GM18499 (cell line): ENCODE results near the gene ATP4B.

ENCODE experiments used
- ATAC-seq: cut with Tn5 transposase; IDR thresholded peaks from one replicate; pipeline ENCODE4 v1.9.1; 2021; ENCODE audit warnings: moderate number of reproducible peaks; ENCODE audit not compliant: insufficient read depth, unreplicated experiment

ATP4B gene

DNA sequence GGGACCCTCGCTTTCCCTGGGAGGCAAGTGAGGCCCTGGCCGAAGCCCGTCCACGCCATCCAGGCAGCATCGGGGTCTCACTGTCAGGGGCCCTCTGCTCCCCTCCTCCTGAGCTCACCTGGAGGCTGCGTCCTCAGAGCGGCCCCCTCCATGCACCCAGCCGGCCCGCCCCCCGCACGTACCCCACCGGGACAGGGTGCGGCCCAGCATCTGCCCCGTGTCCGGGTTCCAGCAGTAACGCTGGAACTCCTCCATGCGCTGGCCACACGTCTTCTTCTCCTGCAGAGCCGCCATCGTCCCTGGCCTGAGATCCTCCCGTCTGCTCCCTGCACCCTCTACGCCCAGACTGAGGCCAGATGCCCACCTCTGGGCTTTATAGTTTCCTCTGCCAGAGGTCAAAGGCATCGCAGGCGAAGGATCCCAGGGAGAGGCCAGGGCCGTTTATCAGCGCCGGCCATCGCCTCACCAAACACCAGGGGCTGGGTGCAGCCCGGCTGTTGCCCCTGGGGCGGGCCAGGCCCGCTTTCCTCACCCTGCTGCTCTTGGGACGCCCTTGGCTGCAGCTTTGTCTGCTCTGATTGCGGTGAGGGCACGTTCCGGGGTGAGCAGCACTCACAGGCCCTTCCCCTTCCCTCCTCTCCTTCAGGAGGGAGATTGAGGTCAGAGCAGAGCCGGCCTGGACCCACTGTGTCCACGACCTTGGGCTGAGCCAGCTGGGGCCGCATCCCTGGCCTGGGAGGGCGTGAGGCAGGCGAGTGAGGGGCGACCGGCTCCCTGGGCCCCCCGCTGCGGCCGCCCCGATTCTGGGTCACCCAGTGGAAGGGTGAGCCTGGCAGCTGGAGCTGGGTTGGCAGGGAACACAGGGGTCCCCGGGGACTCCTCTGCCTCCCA lies at the start of gene ATP4B:
Gene ATP4B (minus strand): TSS at position 348 of the 891 bp plus-strand sequence. CDS start 54 bp downstream, at position 294.
- no peak for ATAC-seq

DNA sequence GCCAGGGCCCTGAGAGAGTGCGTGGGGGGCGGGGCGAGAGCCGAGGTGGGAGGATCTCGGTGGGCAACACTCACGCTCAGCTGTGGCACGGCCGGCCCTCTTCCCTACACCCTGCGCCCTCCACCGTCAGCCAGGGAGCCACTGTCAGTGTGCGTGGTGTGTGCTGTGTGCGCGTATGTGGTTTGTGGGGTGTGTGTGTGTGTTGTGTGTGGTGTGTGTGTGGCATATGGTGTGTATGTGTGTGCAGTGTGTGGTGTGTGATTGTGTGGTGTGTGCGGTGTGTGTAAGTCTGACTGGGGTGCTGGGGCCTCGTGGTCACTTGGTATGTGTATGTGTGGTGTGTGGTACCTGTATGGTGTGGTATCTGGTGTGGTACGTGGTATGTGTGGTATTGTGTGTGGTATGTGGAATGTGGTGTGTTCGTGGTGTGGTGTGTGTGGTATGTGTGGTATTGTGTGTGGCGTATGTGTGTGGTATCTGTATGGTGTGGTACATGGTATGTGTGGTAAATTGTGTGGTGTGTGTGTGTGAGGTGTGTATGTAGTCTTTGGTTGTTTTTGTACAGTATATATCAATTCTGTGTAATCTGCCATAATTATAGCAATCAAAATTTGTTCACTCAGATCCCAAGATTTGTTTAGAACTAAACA lies 14.1 kb upstream of the ATP4B start:
- ATAC-seq: no peak

DNA sequence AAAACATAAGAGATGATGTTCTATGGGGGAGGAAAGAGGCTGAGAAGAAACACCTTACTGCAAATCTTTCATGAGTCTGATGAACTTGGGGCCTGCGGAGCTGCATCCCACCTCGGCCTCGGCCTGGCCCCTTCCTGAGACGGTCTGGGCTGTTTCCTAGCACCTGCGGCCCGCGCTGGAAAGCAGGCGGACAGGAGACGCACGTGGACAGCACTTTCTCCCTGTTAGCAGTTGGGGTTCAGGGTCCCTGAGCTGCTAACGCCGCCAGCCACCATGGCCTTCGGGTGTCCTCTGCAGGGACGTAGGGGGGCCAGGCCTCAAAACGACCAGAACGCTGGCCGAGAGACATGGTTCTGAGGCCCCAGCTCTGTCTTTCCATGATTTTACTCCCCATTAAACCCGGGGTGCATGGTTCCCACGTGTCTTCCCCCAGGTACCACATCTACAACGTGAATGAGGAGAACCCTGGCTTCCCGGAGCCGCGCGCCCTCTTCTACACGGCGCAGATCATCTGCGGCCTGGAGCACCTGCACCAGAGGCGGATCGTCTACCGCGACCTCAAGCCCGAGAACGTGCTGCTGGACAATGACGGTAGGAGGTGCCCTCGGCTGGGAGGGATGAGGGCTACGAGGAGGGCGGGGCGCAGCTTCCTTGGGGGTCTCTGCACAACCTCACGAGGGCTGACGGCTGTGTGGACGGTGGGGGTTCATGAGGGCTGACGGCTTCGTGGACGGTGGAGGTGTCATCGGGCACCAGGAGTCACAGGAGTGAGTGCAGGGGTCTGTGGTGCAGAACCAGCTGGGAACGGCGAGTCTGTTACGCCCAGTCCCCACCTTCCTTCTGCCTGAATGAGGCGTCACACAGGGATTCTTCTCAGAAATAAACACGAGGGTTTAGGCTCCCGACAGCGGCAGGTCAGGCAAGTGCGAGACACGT lies 13.3 kb upstream of the ATP4B start:
- no peak for ATAC-seq

DNA sequence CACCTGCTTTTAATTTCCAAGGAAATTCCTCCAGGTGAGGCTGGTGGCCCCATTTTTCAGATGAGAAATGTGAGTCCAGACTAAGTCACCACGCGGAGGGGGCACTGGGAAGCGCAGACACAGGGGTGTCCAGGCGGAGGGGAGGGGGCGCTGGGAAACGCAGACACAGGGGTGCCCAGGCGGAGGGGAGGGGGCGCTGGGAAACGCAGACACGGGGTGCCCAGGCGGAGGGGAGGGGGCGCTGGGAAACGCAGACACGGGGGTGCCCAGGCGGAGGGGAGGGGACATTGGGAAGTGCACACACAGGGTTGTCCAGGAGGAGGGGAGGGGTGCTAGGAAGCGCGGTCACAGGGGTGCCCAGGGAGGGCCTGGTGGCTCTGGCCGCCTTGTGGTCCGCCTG lies 12.5 kb upstream of the ATP4B start:
- no peak for ATAC-seq

DNA sequence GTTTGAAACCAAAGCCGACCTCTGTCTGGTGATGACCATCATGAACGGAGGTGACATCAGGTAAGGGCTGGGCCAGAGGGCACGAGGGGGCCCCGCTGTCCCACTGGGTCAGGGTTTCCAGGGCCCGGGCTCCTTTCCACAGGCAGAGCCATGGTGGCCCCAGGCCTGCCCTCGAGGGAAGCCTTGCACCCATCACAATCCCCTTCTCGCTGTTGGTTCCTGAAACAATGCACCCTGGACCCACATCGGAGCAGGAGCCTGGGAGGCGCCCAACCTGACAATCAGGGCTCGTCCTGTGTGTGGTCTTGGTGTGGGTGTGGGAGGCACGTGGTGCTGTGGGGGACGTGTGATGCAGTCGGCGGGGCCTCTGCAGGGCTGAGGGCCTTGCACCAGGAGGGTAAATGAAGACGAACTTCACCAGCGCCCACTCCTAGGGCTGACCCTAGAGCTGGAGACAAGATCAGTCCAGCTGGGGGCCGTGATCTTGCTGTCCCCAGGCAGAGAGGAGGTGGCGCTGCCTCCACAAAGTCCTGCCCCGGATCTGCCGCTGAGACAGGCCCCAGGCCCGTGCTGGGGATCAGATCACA lies 11.8 kb upstream of the ATP4B start:
- ATAC-seq: no peak

DNA sequence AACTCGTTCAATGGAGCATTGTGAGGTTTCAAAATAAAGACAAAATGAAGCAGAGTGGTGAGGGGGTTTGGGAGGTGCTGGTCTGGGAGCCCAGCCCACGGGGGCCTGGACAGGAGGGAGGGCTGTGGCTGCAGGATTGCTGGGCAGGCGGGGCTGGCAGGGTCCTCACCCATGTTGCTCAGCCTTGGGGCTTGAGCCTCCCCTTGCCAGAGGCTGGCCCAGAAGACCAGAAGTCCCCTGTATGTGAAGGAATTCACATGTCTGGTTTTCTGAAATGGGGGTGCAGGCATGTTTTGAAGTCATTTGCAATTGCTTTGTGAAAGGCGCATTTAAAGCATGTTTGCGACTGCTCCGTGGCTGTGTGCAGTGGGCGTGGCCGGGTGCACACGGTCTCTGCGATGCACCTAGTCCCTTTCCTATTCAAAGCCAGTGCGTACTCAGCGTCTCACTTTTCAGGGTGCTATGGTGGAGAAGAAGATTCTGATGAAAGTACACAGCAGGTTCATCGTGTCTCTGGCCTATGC lies 11.3 kb upstream of the ATP4B start:
- no peak for ATAC-seq

DNA sequence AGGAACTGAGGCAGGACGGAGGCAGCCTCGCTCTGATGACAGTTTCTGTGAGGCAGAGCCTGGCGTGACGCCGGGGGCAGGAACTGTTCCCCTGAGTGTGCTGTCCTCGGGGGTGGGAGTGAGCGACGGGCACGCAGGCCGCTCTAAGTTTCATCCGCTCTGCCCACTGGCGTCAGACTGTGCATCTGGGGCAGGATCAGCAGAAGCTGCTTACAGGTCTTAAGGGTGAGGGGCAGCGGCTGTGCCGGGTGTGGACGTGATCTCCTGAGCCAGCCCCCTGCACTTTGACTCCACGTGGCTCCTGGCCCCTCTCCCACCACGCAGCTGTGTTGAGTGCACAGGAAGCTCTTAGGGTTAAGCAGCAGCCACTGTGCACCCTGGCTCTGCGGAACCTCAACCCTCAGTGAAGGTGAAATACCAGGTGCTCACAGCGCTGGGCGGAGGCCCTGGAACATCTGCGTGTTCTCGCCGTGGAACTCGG lies 10.5 kb upstream of the ATP4B start:
- ATAC-seq: no peak

DNA sequence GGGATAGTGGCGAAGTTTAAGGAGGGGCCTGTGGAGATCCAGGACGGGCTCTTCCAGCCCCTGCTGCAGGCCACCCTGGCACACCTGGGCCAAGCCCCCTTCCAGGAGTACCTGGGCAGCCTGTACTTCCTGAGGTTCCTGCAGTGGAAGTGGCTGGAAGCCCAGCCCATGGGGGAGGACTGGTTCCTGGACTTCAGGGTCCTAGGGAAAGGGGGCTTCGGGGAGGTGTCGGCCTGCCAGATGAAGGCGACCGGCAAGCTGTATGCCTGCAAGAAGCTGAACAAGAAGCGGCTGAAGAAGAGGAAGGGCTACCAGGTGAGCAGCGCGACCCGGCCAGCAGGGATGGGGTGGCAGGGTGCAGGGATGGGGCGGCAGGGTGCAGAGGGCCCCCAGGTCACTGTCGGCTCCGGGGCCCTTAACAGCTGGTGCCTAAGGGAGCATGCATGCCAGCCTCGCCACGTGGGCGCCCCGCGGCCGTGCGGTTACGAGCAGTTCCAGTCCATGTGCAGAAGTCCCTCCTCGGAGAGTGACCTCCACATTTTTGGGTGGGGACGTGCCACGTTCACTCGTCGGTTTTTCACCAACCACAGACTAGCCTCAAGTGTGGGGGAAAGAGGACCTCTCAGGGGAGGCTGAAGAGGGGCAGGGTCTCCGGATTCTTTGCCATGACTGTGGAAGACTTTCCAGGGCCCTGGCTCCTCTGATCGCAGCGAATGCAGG lies 9.9 kb upstream of the ATP4B start:
- no peak for ATAC-seq

DNA sequence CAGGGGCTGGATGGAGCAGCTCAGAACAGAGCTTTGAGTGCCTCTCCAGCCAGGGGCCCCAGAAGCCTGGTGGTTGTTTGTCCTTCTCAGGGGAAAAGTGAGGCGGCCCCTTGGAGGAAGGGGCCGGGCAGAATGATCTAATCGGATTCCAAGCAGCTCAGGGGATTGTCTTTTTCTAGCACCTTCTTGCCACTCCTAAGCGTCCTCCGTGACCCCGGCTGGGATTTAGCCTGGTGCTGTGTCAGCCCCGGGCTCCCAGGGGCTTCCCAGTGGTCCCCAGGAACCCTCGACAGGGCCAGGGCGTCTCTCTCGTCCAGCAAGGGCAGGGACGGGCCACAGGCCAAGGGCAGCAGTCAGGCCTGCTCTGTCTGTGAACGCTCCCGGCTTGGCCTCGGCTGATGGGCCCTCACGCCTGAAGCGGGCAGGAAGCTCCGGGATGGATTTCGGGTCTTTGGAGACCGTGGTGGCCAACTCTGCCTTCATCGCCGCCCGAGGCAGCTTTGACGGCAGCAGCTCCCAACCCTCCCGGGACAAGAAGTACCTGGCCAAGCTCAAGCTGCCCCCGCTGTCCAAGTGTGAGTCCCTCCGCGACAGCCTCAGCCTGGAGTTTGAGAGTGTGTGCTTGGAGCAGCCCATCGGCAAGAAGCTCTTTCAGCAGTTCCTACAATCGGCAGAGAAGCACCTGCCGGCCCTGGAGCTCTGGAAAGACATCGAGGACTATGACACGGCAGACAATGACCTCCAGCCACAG lies 9.1 kb upstream of the ATP4B start, which contains the start of gene GRK1:
Gene GRK1 (plus strand): TSS at position 269 of the 751 bp plus-strand sequence. CDS start 168 bp downstream, at position 437.
- ATAC-seq: no peak

DNA sequence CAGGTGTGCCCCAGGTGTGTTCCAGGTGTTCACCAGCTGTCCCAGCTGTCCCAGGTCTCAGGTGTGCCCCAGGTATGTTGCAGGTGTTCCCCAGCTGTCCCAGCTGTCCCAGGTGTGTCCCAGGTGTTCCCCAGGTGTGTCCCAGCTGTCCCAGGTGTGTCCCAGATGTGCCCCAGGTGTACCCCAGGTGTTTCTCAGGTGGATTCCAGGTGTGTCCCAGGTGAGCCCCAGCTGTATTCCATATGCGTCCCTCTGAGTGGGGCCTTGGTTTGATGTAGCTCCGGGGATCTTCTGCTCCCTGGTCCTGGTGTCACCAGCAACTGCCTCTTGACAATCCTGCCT lies 8.3 kb upstream of the ATP4B start:
- ATAC-seq: no peak

DNA sequence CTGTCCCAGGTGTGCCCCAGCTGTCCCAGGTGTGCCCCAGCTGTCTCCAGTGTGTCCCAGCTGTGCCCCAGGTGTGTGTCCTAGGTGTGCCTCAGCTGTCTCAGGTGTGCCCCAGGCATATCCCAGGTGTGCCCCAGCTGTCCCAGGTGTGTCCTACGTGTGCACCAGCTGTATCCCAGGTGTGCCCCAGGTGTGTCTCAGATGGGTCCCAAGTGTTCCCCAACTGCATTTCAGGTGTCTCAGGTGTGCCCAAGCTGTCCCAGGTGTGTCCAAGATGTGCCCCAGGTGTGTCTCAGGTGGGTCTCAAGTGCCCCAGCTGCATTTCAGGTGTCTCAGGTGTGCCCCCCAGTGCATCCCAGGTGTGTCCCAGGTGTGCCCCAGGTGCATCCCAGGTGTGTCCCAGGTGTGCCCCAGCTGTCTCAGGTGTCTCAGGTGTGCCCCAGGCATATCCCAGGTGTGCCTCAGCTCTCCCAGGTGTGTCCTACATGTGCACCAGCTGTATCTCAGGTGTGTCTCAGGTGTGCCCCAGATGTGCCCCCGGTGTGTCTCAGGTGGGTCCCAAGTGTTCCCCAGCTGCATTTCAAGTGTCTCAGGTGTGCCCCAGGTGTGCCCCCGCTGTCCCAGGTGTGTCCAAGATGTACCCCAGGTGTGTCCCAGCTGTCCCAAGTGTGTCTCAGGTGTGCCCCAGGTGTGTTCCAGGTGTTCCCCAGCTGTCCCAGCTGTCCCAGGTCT lies 7.8 kb upstream of the ATP4B start:
- no peak for ATAC-seq

DNA sequence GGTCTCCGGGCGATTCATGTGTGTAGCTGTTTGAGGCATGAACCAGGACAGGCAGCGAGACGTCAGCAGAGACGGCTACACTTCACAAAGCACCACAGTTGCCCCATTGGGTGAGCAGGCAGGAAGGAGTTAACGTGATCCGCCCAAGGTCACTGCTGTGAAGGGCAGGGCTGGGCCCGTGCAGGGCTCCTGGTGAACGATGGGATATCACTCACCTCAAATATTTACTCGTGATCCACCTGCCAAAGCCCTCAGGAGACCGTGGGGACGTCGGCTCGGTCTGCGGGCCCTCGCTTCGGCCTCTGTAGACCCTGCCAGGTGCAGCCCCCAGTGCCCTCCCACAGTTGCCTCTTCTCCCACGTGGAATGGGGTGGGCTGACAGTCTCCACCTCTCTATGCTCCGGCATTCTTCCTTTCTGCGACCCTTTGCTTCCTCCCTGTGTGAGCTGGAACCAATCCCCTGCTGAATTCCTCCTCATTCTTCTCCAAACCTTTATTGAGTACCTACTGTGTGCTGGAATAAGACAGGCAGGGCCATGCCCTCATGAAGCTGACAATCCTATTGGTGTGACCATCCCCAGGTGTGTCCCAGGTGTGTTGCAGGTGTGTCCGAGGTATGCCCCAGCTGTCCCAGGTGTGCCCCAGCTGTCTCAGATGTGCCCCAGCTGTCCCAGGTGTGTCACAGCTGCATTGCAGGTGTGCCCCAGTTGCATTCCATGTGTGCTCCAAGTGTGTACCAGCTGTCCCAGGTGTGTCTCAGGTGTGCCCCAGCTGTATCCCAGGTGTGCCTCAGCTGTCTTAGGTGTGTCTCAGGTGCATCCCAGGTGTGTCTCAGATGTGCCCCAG lies 7.0 kb upstream of the ATP4B start:
- no peak for ATAC-seq

DNA sequence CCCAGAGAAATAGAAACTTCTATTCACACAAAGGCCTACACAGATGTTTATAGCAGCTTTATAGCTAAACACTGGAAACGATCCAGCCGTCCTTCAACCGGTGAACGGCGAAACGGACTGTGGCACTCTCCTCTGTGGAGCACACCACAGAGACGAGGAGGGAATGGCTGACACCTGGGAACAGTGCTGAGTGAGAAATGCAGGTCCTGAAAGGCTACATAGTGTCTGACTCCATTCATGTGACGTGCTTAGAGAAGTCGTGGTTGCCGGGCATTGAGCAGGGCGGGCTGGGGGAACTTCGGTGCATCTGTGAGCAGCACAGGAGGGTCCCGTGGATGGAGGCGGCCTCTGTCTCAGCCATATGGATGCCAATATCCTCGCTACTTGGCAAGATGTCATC lies 5.9 kb upstream of the ATP4B start:
- ATAC-seq: no peak

DNA sequence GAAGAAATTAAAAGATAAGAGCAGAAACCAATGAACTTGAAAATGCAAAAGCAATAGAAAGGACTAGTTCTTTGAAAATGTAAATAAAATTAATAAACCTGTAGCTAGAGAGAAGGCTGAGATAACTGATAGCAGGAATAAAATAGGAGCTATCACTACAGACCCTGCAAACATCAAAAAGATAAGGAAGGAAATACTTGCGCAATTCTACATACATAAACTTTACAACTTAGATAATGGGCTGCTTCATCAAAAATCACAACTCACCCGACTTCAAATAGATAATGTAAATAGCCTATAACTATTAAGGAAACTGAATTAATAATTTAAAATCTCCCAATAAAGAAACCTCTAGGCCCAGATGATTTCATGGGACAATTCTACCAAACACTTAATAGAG lies 3.5 kb upstream of the ATP4B start:
- ATAC-seq: no peak

DNA sequence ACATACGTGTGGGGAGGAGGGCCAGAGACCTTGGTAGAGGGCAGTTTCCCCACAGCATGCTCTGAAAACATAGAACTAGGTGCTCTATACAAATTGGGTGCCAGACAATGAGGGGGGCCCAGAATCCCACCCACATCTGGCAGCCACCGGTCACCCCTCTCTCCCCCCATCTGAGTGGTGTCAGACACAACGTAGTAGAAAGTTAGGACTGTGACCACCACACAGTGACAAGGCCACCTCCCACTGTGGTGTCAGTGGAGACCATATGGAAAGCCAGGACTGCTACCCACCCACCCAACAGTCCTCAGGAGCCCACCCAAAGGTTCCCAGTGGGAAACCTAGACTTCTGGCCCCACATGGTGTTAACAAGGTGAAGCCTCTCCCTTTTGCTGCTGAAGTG lies 2.1 kb upstream of the ATP4B start:
- ATAC-seq: no peak

DNA sequence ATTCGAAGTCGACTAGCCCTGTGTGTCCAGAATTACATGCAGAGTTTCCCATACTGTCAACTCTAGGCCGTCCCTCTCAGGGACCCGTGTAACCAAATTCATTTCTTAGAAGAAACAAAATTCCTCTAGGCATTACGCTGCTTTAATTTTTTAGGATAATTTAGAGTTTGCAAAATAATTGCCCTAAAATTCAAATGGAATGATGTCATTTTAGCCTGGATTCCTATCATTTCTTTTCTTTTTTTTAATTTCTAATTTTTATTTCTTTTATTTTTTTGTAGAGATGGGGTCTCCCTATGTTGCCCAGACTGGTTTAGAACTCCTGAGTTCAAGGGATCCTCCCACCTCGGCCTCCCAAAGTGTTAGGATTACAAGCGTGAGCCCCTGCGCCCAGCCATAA lies 1.3 kb upstream of the ATP4B start:
- ATAC-seq: no peak

DNA sequence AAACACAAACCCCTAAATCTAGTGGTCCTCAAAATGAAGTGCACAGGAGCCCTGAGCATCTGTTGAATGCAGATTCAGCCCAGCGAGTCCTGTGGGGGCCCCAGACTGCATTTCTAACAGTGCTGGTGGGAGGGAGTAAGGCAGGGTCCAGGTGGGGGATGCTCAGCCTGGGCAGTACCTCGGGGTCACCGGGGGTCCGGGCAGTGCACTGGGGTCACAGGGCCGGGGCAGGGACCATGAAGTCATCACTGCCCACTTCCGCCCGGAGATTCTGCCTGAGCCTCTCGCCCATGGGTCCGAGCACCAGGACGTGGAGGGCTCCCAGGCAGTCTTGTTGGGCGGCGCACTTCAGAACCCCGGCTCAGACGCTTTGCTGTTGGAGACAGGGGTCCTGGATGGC lies 838 bp upstream of the ATP4B start:
- ATAC-seq: no peak
